GM12801 (cell line): ENCODE measurements around the gene DTD2.

Experiments used
- TF ChIP-seq, protein P1 (sequence below): IDR thresholded peaks from one replicate; pipeline ENCODE4 v1.5.1; 2011; ENCODE audit warnings: control low read depth; ENCODE audit not compliant: insufficient read length; ENCODE audit errors: extremely low read depth

DTD2 gene

DNA sequence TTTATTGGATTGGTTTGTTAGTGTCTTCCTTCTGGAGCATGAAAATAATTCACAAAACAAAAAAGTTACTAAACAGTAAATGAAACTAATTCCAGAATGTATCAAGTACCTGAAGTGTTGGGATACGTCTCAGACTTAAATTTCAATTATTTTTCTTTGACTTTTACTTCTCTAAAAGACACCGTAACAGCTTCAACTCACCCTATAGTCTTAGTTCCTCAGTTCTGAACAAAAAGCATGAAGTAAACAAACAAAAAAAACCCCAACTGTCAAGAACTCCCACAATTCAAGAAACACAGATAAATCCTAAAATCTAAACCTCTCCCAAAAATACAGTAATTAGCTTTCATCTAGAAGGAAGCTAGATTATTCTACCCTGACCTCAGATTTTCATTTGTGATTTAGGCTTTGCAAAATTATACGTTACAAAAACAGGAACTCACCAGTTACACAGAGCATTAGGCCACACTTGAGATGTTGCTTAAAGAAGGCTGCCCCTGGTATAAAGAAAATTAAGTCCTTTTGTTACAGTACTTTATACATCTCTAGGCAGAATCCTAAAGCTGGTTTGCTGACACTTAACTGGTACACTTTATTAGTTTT is 47.2 kb downstream of the DTD2 start:
- TF ChIP-seq, protein P1, sequence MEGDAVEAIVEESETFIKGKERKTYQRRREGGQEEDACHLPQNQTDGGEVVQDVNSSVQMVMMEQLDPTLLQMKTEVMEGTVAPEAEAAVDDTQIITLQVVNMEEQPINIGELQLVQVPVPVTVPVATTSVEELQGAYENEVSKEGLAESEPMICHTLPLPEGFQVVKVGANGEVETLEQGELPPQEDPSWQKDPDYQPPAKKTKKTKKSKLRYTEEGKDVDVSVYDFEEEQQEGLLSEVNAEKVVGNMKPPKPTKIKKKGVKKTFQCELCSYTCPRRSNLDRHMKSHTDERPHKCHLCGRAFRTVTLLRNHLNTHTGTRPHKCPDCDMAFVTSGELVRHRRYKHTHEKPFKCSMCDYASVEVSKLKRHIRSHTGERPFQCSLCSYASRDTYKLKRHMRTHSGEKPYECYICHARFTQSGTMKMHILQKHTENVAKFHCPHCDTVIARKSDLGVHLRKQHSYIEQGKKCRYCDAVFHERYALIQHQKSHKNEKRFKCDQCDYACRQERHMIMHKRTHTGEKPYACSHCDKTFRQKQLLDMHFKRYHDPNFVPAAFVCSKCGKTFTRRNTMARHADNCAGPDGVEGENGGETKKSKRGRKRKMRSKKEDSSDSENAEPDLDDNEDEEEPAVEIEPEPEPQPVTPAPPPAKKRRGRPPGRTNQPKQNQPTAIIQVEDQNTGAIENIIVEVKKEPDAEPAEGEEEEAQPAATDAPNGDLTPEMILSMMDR, result no peak

DNA sequence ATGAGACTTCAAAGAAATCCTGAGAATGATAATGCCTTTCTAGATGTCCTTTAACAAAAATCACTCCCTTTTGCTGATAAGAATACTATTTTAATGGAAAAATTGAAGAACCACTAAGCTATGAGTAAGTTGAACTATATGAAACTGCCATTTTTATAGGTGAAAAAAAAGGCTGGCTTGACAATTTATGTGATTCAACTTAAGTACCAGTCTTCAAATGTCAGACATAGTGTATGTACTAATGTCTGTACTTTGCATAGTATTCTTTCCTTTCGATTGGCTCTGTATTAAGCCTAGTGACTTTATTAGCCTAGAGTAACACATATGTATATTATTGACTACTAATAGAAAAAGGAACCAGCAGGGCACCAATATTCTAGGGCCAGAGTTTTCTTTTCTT is 48.9 kb downstream of the DTD2 start:
- TF ChIP-seq, protein P1, result no peak

DNA sequence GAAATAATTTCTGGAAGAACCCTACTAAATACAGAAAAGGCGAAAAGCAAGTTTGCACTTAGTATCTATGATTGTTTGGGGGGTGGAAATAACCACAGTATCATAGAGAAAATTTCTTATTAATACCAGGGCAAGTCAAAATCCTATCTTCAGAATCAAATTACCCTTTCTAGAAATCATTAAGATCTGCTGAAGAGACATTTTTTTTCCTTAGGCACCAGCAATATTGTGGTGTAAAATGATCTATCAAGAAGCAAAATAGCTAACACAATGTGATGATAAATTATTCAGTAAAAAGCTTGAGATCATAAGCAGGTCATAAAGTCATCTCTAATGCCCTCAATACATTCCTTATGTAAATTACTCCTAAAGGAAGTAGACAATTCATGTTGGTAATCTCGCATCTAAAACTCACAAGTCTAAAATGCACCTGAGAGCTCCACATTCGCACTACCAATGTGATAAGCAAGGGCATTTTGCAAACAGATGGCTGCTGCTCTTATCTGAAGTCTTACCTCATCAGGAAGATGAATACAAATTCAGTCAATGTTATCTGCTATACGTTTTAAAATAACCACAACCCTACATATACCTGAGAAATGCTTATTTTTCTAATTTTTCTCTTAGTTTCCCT is 51.6 kb downstream of the DTD2 start:
- TF ChIP-seq, protein P1, result no peak

DNA sequence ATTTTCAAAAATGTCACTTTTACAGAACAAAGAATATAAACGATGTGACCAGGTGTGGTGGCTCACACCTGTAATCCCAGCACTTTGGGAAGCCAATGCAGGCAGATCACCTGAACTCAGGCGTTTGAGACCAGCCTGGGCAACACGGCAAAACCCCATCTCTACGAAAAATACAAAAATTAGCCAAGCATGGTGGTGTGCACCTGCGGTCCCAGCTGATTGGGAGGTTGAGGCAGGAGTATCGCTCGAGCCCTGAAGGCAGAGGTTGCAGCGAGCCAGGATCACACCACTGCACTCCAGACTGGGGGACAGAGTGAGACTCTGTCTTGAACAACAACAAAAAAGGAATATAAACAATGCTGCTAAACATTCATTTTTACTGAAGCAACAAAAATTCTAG is 52.2 kb downstream of the DTD2 start:
- TF ChIP-seq, protein P1, result no peak

DNA sequence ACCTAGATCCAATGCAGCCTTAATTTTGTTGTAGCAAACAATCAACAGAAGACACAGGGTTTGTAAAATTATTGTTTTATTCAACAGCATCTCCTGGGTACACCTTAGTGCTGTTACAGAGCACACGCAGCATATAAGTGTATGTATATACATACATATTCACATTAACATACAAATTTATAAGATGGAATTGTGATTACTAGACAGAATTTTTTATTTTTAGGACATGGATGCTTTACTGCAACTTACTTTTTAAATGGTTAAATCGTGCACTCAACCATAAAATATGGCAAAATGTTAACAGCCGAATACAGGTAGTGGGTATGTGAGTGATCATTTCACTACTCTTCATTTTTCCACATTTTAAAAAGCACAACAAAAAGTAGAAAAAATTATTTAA is 53.6 kb downstream of the DTD2 start:
- TF ChIP-seq, protein P1, result no peak

DNA sequence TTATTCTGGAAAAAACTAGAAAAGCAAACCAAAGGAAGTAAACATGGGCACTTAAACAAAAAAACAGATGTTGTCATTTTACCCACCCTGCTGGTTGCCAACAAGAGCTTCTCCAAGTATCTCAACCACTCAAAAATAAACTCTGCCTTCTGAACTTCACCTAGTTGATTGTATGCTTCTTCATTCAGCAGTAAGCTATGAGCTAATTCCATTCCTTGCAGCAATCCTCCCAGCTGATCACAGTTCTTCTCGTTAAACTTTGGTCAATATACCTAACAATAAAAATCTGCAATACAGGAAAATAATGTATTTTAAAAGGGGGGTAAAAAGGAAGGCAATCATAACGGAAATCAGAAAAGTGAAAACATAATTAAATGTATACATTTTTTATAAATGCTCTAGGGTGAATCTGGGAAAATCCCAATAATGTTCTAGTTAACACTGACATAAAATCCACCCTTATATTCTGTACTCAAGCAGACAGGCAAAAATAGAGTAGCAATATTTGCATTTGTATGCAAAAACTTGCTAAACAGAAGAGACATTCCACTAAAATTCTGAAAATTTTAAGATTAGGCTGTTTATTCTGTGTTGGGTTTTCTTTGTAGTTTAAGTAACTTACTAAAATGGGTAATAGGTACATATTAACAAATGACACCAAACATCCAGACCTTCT is 54.4 kb downstream of the DTD2 start:
- TF ChIP-seq, protein P1, result no peak

DNA sequence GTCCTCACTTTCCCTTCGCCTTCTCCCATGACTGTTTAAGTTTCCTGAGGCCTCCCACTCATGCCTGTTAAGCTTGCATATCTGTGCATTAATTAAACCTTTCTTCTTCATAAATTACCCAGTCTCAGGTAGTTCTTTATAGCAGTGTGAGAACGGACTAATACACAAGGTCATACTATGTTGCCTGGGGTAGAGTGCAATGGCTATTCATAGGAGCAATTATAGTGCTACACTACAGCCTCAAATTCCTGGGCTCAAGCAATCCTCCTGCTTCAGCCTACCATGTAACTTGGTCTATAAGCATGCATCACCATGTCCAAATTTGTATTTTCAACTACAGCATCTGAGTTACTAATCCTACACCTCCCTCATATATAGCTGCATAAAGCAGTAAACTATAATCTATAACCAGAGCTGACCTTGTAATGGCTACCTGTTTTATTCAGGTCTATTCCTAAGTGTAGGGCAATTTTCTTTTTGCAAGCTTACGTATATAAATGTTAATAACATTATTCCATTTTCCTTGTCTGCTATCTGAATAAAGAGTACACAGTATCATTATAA is 55.9 kb downstream of the DTD2 start:
- TF ChIP-seq, protein P1, result no peak
